Measurements from ENCODE around the gene FOXK1. TPM values are rescaled to one million over a fixed set of nuclear protein-coding genes. Genes with fewer than 3 reads are reported as not detected.

FOXK1 gene
- total and polyA plus RNA-seq, 12 donors: 4.8 to 63.1 (median 36.1) TPM

DNA sequence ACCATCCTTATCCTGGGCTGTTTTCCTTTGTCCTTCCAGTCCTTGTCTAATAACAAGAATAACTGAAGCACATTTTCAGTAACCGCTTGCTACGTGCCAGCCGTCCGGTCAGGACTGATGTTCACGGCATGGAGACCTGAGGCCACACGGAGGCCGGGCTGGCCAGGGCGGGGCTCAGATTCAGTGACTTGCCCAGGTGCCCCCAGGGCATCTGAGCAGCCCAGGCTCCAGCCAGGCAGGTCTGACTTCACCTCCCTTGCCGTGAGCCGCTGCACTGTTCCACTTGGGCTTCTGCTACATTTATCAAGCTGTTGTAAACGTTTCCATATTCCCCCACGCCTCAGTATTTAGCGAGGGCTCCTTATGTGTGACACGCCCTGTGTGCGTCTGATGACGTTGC, 49.7 kb downstream of the FOXK1 start:
- intact Hi-C loops (cut with DNase I): no loop called here

DNA sequence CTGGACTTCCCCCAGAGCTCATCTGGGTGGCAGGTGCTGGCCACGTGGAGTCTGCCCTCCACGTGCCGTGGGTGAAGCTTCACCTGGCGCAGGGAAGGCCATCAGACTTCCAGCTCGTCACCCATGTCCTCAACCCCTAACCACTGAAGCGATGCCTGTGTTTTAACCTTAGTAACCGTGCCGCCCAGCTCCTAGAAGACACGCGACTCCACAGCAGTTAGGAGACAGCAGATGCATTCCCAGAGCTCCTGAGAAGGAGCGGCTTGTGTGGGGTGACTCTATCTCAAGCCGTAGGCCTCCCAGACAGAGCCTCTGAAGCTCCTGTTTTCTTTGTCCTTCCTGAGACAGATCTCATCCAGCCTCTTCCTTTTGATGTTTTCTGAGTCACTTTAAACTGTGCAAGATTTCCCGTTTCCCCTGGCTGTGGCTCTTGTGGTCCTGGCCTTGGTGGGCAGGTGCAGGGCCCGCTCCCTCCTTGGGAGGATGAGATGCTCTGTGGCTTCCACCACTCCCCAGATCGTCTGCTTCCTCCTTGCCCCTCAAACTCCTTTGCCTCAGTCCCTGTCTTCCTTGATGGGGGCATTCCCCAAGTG, 51.9 kb downstream of the FOXK1 start:
- DNase-seq: no peak
- H3K27ac ChIP-seq: peak overlapping the region in 2 of 5 donors; percentile 8 to 27
- no peaks in the 10 kb centered on the region for H3K9me3 ChIP-seq (replicated peaks in 1 of 3)
- intact Hi-C loops (cut with DNase I): no loop called here
- WGBS, 4 donors: 66 to 72% (median 67%) methylated on average over 9 to 15 of the region's 15 CpGs
- H3K36me3 ChIP-seq (replicated peaks in 1 of 2): no peaks in the 10 kb centered on the region
- no peaks in the 10 kb centered on the region for H3K27me3 ChIP-seq
- H3K4me1 ChIP-seq (replicated peaks in 1 of 2): peaks cover 9 to 19% of the 10 kb centered on the region in 2 donors
- no peak for TF ChIP-seq CTCF (IDR thresholded peaks at IDR 0.05)
- TF ChIP-seq POLR2A (IDR thresholded peaks at IDR 0.05): no peak
- no peak overlapping the region for H3K4me3 ChIP-seq

More for the DNA sequence above, 49.7 kb downstream of the FOXK1 start:
- no peak overlapping the region for H3K27ac ChIP-seq
- no peaks in the 10 kb centered on the region for H3K27me3 ChIP-seq
- H3K36me3 ChIP-seq (replicated peaks in 1 of 2): no peaks in the 10 kb centered on the region
- WGBS, 4 donors: 94 to 96% (median 95%) methylated on average over 16 of the region's 16 CpGs
- no peak overlapping the region for H3K4me3 ChIP-seq
- no peak for TF ChIP-seq POLR2A (IDR thresholded peaks at IDR 0.05)
- TF ChIP-seq CTCF (IDR thresholded peaks at IDR 0.05): no peak
- no peaks in the 10 kb centered on the region for H3K9me3 ChIP-seq (replicated peaks in 1 of 3)
- peaks cover 0 to 9% of the 10 kb centered on the region in 2 donors for H3K4me1 ChIP-seq (replicated peaks in 1 of 2)
- no peak for DNase-seq

- Histone ChIP-seq H3K27me3 (no peaks in the 10 kb centered on the region), H3K36me3 (replicated peaks in 1 of 2) (no peaks in the 10 kb centered on the region), H3K9me3 (replicated peaks in 1 of 3) (no peaks in the 10 kb centered on the region), H3K4me3 (no peak overlapping the region), H3K4me1 (replicated peaks in 1 of 2) (peaks cover 16 to 26% of the 10 kb centered on the region in 2 donors), H3K27ac (peak overlapping the region in 2 of 5 donors; percentile 8 to 27)
- TF ChIP-seq CTCF (IDR thresholded peaks at IDR 0.05) (no peak), POLR2A (IDR thresholded peaks at IDR 0.05) (no peak)
- intact Hi-C loops (cut with DNase I): no loop called here
- 79 to 87% (median 84%) methylated on average over 20 to 23 of the region's 23 CpGs for WGBS, 4 donors
- no peak for DNase-seq
These were observed 52.7 kb downstream of the FOXK1 start for GRCh38 chr7:4734587-4735345.

GRCh38 chr7:4737300-4737699, 55.2 kb downstream of the FOXK1 start:
- Histone ChIP-seq H3K9me3 (replicated peaks in 1 of 3) (no peaks in the 10 kb centered on the region), H3K36me3 (replicated peaks in 1 of 2) (peaks cover 0 to 18% of the 10 kb centered on the region in 2 donors), H3K4me3 (no peak overlapping the region), H3K4me1 (replicated peaks in 1 of 2) (peaks cover 16 to 28% of the 10 kb centered on the region in 2 donors), H3K27me3 (no peaks in the 10 kb centered on the region), H3K27ac (no peak overlapping the region)
- TF ChIP-seq CTCF (IDR thresholded peaks at IDR 0.05) (no peak), POLR2A (IDR thresholded peaks at IDR 0.05) (no peak)
- intact Hi-C loops (cut with DNase I): no loop called here
- no peak for DNase-seq
- WGBS, 4 donors: 72 to 91% (median 81%) methylated on average over 14 to 15 of the region's 15 CpGs

All from adrenal gland (tissue), 12 donors.